DOHH2 (cell line): Measurements from ENCODE around the gene MUC5B.

Source experiments
- CTCF ChIP-seq: fragments of 200-600 bp; sonication (generic); IDR thresholded peaks from one replicate; pipeline ENCODE4 v1.5.1; 2014; ENCODE audit warnings: antibody characterized with exemption, mild to moderate bottlenecking, low read depth, low read length; ENCODE audit not compliant: poor library complexity, severe bottlenecking
- EZH2phosphoT487 ChIP-seq: fragments of 200-600 bp; sonication (generic); IDR thresholded peaks from 2 replicates; pipeline ENCODE4 v1.6.1; 2017; ENCODE audit warnings: borderline replicate concordance, mild to moderate bottlenecking, antibody characterized with exemption, low read length, moderate library complexity, mixed read lengths

DNA sequence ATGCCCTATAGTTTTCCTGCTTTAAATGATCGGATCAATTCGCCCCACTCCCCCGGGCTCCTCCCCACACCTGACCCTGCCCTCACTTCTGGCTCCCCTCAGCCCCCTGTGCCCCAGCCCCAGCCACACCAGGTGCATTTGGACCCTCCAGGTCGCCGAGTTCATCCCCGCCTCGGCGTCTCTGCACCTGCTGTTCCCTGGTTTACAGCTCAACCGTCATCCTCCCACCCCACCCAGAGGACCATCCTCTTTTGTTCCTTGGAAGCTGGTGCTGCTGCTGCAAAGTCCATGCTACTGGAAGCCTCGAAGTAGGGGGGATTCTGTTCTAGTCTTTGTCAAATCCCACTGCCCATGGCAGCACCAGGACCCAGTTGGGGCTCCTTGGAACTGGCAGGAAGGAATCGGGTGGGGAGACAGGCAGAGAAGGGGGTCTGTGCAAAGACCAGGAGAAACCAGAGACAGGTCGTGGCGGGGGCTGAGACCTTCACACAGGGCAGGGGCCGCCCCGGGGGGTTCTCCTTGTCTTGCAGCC is 4.5 kb upstream of the MUC5B start:
- TF ChIP-seq CTCF (no peak), EZH2phosphoT487 (no peak)
